NCI-H2227 (cell line): Measurements from ENCODE around the gene NPBWR2.
"Not testable (repeated sequence)": the region's sequence is repeated elsewhere in the genome, so short reads cannot be mapped to it uniquely, and the experiment has no call there.

ENCODE experiments used
- DNase-seq: peaks from one replicate; lab custom pipeline; 2025; ENCODE audit not compliant: unreplicated experiment; lab: John Stamatoyannopoulos, UW

Gene NPBWR2

DNA sequence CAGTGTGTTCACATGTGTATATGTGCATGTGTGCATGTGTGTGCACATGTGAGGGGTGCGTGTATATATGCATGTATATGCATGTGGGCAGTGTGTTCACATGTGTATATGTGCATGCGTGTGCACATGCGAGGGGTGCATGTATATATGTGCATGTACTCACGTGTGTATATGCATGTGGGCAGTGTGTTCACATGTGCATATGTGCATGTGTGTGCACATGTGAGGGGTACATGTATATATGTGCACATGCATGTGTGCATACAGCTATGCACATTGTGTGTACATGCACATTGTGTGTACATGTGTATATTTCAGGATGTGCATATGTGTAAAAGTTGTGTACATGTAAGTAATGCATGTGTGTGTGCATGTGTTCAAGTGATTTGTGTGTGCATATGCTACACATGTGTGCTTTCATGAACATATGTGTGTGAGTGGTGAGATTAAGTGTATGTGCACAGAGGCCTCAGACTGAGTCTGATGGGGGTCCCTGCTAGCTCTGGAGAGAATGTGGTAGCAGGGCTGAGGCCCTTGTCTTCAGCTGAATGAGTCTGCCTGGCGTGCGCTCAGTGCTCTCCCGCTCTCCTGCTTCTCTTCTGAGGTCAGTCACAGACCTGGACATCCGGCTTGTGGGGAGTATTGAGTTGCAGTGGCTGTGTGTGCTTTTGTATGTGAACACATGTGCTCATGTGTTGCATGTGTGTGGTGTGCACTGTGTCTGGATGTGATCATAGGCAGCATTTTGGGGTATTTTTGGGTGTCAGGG, 37.0 kb upstream of the NPBWR2 start:
- DNase-seq: no peak

DNA sequence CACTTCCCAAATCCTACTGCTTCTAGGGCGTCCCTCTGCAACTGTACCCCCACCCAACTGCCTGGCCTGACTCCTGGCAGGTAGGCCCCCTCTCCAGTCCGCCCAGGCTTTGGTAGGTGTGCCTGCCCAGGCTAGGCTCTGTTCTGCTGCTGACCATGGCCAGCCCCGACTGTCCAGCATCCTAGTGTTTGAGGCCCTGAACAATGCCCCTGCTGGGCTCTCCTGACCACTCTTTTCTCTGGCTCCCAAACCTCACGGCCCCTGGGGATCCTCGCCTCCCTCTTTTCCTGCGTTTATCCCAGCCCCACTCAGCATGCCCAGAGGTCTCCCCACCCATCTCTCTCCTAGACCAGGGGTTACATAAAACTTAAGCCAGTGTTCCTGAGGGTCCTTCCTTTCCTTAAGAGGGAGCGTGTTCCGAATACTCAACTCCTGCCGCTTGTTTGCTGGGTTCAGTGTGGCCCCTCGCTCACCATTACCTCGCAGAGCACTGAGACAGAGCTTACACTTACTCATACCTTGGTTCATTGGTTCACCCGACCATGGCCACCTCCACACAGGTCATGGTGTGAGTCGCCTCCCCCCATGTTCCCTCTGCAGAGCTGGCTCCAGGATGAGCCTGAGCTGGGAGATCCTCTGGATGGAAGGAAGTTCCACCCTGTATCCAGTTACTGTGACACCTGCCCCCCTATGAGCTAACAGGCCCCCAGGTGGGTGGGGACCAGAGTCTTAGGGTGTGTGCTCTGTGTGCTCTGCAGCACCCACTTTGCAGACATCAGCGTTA, 35.8 kb upstream of the NPBWR2 start:
- no peak for DNase-seq

DNA sequence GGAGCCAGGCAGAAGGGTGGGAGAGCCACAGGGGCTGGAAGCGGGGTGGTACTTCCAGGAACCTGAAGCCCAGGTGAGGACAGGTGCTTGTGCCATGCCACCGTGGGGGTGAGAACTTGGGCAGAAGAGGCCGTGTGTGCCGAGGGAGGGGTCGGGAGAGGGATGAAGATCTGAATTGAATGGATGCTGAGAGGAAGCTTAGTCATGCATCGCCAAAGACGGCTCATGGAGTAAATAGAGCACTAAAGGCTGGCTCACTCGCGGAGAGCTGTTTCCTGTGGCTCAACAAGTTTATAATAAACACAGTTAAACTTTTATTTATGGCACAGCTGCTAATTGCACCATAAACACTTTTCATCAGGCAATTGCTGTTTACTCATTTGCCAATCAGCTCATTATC, 35.2 kb upstream of the NPBWR2 start:
- no peak for DNase-seq

DNA sequence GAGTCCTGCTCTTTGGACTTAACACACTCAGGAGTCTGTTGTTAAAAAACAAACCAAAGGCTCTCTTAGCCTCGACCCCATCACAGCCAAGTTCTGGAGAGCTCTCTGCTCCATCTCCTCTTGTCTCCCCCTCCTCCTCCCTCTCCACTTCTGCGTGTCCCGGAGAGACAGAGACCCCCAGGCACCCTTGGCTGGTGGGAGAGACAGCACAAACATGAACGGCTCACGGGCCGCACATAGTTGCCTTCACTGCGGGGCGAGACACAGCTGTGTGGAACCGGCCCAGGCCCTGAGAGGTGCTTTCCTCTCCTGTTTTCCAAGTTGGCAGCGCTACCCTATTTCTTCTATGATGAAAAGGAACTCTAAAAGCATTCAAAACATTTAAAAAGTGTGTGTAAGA, 33.6 kb upstream of the NPBWR2 start:
- no peak for DNase-seq

DNA sequence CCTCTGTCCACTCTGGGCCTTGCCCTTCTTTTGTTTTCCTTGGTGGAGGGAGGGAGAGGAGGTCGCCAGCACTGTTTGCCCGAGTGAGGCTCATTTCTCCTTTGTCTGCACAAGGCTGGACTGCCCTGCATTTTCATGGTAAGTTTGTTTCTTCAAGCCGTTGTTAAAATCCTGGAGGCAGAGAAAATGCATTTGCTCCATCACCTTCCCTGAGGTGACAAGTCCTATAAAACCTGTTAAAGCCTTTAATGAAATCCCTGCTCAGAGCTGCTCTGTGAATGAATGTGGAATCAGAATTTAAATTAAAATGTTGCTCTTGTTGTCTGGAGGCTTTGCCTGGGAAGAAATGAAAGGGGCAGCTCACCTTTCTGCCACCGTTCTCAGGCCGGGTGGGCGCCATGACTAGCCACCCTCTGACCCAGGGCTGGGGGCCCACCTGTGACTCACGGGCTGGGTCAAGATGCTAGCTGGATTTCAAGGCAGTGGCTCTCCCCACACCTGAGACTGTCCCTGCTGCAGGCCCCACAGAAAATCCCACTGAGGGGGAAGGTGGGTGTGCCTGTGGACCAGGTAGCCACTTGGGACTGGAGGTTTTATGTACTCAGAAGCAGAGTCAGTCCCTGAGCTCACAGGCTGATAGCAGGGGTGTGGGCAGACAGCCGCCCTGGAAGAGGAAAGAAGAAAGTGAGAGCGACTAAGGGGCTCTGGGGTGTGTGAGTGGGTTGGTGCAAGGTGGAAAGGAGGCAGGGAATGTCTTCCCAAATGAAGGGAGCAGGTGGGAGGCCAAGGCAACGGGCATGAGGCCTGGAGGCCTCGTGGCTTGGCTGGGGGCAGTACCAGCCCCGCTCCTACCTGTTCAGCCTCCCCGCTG, 32.9 kb upstream of the NPBWR2 start:
- no peak for DNase-seq

DNA sequence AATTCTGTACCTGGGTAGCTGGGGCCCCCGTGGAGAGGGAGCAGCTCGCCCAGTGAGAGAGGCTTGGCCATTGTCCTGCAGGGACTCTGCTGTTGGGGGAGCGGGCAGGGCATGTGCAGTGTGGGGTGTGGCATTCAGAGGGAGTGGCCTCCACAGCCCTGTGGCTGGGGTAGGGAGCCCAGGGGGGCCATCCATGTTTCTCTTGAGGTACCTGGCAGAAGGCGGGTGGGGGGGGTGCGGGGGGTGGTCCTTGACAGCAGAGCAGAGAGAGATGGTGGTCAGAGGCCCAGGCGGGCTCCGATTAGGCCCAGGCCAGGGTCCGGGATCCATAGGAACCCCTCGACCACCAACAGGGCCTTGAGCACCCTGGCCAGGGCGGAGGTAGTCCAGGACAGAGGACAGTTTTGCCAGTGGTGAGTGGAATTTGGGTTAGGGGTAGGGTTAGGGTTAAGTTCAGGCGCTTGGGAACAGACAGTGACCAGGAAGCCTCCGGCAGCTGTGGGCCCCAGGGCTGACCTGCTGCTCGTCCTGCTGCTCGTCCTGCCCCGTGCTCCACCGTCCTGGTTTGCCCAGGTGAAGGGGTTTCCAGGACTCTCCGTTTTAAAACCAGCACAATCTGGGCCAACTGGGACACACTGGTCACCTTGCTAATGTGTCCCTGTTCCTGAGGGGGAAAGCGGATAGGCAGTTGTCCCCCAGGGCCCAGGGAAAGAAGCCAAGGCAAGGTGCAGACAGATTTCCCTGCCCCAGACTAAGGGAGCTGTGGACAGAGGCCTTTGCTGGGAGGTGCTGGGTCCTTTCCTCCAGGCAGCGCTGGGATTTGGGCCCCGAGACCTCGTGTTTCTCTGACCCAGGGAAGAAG, 32.1 kb upstream of the NPBWR2 start:
- DNase-seq: no peak

DNA sequence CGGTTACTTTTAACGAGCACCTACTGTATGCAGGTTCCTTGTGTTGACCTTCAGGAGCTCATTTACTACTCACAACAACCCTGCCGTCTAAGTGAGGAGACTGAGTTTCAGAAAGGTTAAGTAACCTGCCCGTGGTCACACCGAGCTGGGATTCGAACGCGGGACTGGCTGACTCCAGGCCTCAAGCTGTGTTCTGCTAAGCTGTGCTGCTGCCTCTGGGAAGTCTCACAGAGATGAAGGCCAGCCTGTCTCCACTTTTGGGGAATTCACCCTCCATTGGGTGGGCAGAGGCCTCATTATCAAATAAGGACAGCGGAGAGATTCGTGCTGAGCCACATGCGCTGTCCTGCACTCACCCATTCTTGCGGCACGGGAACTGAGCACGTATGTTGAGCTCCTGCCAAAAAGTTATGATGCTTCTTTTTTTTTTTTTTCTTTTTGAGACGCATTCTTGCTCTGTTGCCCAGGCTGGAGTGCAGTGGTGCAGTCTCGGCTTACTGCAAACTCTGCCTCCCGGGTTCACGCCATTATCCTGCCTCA, 31.0 kb upstream of the NPBWR2 start:
- DNase-seq: no peak

DNA sequence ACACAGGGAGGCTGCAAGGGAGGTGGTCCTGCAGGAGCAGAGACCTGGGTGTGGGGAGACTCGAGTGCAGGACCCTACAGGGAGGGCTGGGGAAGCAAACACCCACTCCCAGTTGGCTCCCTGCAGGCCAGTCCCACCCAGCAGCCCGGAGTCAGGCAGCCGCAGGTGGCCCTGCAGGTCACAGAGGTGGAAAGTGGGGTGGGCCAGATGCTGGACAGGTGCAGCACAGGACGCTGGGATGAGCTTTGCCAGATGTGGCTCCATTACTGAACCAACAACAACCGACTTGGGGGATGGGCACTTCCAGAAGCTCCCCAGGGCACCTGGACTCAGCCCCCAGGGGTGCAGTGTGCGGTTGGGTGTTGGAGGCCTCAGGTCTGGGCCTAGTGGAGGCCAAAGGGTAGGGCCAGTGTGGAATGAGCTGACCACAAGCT, 30.2 kb upstream of the NPBWR2 start:
- no peak for DNase-seq

DNA sequence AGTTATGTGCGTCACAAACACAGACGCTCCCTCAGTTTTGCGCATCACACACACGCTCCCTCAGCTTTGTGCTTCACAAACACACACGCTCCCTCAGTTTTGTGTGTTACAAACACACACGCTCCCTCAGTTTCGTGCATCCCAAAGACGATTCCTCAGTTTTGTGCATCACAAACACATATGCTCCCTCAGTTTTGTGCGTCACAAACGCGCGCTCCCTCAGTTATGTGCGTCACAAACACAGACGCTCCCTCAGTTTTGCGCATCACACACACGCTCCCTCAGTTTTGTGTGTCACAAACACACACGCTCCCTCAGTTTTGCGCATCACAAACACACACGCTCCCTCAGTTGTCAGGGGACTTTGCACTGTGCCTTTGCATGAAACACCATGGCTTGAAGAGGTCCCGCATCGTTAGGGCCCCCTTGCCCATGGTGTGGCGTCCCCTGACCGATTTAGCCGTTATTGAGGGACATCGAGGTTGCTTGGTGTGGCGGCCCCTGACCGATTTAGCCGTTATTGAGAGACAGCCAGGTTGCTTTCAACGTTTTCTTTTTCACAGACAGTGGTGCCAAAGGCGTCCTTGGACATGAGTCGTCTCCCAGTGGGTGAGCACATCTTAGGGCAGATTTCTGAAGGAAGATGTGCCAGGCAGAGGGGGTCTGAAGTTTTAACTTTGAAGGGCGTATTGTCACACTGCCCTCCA, 28.8 kb upstream of the NPBWR2 start:
- DNase-seq: no peak

DNA sequence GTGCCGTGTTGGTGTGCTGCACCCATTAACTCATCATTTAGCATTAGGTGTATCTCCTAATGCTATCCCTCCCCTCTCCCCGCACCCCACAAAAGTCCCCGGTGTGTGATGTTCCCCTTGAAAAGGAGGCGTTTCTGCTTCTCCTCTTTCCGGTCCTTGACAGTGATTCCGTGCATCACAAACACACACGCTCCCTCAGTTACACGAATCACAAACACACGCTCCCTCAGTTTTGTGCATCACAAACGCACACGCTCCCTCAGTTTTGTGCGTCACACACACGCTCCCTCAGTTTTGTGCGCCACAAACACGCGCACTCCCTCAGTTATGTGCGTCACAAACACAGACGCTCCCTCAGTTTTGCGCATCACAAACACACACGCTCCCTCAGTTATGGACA, 27.4 kb upstream of the NPBWR2 start:
- DNase-seq: not testable (repeated sequence)

DNA sequence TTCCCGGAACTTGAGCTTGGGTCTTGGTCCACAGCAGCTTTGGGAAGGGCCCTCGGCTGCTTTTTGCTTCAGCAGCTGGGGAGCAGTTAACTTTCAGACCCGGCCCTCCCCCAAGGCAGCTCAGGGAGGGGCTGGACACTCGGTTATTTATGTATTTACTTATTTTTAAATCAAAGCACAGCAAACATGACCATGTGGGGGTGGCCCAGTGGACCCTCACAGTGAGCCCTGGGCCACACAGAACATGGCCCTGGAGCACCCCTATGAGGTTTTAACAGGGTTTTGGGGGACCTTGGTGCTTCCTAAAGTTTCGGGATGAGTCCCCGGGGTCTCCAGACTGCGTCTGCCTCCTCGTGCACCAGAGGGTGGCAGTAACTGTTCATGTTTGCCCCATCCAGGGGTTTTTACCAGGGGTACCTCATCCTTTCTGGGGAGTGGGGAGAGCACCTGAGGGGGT, 26.6 kb upstream of the NPBWR2 start:
- no peak for DNase-seq

DNA sequence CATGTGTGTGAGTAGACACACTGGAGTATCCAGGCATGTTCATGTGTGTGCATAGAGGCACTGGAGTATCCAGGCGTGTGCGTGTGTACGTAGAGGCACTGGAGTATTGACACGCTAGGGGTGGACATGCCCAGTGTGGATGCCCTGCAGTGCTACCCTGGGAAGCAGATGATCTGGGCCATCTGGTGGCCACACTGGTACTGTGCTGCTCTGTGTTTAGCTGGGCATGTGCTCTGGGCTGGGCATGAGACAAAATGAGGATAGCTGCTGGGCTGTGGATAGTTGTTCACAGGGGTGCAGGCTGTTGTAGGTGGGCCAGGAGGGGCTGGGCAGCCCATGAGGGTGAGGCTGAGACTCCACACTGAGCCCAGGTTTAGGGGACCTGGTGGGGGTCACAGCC, 24.0 kb upstream of the NPBWR2 start:
- no peak for DNase-seq

DNA sequence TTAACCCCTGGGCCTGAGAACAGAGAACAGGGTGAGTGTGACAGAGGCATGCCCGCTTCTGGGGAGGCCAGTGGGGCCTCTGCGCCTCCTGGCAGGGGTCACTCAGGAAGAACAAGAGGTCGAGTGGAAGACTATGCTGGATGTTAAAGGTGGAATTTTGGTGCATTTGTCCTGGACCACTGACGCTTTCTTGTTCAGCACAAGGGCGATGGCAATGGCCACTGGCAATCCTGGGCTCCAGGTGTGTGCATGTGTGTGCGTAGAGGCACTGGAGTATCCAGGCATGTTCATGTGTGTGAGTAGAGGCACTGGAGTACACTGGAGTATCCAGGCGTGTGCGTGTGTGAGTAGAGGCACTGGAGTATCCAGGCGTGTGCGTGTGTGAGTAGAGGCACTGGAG, 23.5 kb upstream of the NPBWR2 start:
- DNase-seq: no peak

DNA sequence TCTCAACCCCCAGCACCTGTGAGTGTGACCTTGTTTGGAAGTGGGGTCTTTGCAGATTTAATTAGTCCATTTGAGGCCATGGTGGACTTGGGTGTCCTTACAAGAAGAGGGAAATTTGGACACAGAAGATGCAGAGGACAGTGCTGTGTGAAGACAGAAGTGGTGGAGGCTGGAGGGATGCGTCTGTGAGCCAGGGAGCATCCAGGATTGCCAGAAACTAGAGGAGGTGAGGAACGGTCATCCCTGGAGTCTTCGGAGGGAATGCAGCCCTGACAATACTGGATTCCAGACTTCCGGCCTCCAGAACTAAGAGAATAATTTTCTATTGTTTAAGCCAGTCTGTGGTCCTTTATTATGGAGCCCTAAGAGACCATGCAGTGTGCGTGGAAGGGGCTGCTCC, 22.9 kb upstream of the NPBWR2 start:
- DNase-seq: no peak

DNA sequence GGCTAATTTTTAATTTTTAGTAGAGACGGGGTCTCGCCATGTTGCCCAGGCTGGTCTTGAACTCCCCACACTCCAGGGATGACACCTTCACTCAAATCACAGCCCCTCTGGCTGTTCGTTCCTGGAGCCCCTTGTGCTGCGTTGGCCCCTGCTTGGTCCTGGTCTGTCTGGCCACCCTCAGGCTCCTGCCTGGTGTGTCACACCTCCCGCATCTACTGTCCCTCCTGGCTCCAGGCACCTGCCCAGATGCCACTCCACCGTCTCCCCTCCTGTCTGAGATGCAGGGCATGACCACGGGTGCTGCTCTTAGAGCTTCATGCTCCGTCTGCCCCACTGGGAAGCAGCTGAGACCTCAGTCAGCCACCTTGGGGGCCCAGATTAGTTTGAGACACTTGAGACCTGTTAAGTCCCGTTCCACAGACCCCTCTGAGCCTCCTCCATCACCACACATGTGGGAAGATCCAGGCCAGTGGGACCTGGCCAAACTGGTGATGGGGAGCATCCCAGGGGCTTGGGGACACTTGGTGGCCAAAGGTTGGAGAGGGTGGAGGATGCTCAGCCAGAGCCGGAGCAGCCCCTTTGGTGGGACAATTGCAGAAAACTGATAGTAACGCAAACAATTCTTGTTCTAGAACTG, 21.9 kb upstream of the NPBWR2 start:
- DNase-seq: no peak

DNA sequence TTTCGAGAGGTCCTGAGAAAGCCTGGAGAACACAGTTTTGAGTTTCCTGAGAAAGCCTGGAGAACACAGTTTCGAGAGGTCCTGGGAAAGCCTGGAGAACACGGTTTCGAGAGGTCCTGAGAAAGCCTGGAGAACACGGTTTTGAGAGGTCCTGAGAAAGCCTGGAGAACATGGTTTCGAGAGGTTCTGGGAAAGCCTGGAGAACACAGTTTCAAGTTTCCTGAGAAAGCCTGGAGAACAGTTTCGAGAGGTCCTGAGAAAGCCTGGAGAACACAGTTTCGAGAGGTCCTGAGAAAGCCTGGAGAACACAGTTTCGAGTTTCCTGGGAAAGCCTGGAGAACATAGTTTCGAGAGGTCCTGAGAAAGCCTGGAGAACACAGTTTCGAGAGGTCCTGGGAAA, 16.2 kb upstream of the NPBWR2 start:
- DNase-seq: not testable (repeated sequence)

DNA sequence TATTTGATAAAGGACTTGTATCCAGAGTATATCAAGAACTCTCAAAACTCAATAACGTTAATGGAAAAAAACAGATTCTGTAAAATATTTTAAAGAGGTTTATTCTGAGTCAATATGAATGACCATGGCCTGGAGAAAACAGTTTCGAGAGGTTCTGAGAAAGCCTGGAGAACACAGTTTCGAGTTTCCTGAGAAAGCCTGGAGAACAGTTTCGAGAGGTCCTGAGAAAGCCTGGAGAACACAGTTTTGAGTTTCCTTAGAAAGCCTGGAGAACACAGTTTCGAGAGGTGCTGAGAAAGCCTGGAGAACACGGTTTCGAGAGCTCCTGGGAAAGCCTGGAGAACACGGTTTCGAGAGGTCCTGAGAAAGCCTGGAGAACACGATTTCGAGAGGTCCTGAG, 15.6 kb upstream of the NPBWR2 start:
- not testable (repeated sequence) for DNase-seq

DNA sequence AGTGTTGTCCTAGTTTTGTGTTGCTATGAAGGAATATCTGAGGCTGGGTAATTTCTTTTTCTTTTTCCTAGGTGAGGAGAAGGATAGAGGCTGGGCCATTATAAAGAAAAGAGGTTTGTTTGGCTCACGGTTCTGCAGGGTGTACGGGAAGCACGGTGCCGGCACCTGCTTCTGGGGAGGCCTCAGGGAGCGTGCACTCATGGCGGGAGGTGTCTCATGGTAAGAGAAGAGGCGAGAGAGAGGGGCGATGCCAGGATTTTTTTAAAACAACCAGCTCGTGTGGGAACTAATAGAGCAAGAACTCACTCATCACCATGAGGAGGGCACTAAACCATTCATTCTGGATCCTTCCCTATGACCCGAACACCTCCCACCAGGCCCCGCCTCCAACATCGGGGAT, 14.2 kb upstream of the NPBWR2 start:
- DNase-seq: no peak

DNA sequence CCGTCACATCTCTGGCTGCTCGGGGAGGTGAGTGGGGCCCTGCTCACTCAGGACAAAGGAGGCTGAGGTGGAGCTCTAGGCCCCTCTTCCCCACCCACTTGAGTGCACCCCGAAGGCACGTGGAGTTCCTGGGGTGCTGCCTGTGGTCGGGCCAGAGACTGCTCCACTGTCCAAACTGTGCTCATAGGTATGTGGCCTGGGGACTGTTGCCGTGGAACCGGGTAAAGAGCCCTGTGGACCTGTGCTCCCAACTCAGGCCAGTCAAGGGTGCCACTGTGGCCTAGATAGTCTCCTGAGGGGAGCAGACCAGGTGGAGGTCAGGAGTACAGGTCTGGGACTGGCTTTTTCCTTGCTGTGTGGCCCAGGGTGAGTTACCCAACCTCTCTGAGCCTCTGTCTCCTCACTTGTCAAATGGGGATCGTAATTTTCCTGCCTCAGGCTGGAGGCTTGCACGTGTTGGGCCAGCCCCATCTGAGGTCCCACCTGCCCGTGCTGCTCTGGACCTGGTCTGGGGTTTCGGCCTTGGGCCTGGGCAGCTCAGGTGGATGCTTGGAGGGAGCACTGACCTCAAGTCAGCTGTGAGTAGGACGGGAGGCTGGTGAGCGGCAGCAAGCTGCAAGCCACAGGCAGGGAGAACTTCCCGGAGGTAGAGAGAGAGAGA, 12.4 kb upstream of the NPBWR2 start:
- DNase-seq: no peak
